Body of pancreas (tissue), 4 donors: Measurements from ENCODE around the gene ASCC1. TPM values are rescaled to one million over a fixed set of nuclear protein-coding genes. Genes with fewer than 3 reads are reported as not detected.

Experiments
- ATAC-seq: fragments of 150-250 bp; one replicate; pipeline ENCODE4 v1.9.1; 2016
- DNase-seq, 4 donors: peaks; one replicate each; pipeline ENCODE4 v3.0.0-alpha.2; 2019
- H3K27ac ChIP-seq, 4 donors: fragments of 200-600 bp; sonication (generic); 1 replicate in 3 of 4; 2 replicates in 1 of 4; pipeline versions ENCODE4 v1.5.1 to v1.6.1; 2016 to 2019; ENCODE audit warnings: mild to moderate bottlenecking in 1 of 4, mixed read lengths in 1 of 4, moderate library complexity in 1 of 4
- H3K27me3 ChIP-seq, 2 donors: fragments of 200-600 bp; sonication (generic); one replicate each; pipeline ENCODE4 v1.6.0; 2016; ENCODE audit warnings: mild to moderate bottlenecking in 1 of 2
- H3K36me3 ChIP-seq, 2 donors: fragments of 200-600 bp; sonication (generic); replicated peaks in 1 of 2; 2 replicates each; pipeline ENCODE4 v1.5.1; 2016; ENCODE audit warnings: low read depth in 2 of 2; ENCODE audit not compliant: insufficient read depth in 1 of 2
- H3K4me1 ChIP-seq: fragments of 200-600 bp; sonication (generic); one replicate; pipeline ENCODE4 v1.6.0; 2016
- H3K4me3 ChIP-seq, 2 donors: fragments of 200-600 bp; sonication (generic); 1 replicate in 1 of 2; 2 replicates in 1 of 2; pipeline ENCODE4 v1.5.1; 2016 to 2019
- H3K9me3 ChIP-seq, 3 donors: fragments of 200-600 bp; sonication (generic); 1 replicate in 2 of 3; 2 replicates in 1 of 3; pipeline ENCODE4 v1.5.1; 2016
- CTCF ChIP-seq, 7 experiments: fragments of 450-650 bp in 4 of 7; fragments of 200-600 bp in 3 of 7; sonication (generic) in 3 of 7; IDR thresholded peaks; one replicate each; pipeline ENCODE4 v1.5.1; 2016 to 2019; ENCODE audit warnings: antibody characterized with exemption in 7 of 7
- POLR2A ChIP-seq, 3 donors: fragments of 450-650 bp; IDR thresholded peaks; one replicate each; pipeline ENCODE4 v1.6.1; 2016; ENCODE audit warnings: antibody characterized with exemption in 3 of 3, mild to moderate bottlenecking in 2 of 3
- WGBS, 2 donors: methylation state at CpG; one replicate each; pipeline ENCODE4 v1.1.5; 2017; 5-methylcytosine and 5-hydroxymethylcytosine counted together
- intact Hi-C: fragments of 100-400 bp; cut with DNase I; formaldehyde crosslinking; loops from one replicate; pipeline ENCODE4 v1.15.1; 2023
- total RNA-seq, 2 donors: library from RNA; depleted of rRNA; stranded (reverse); fragments of >200 nt; gene quantifications; one replicate each; pipeline ENCODE4 v1.1.0, GENCODE V29; 2016

Gene ASCC1
- total RNA-seq, 2 donors from 2014 or later: 16.1 to 17.1 TPM

GRCh38 chr10:72238392-72239175 is 22.5 kb upstream of the ASCC1 start:
- H3K9me3 ChIP-seq: no peaks in the 10 kb centered on the region
- H3K4me1 ChIP-seq: peaks cover 77% of the 10 kb centered on the region
- peak; percentile 86 for ATAC-seq
- TF ChIP-seq CTCF (IDR thresholded peaks at IDR 0.05) (no peak), POLR2A (IDR thresholded peaks at IDR 0.05) (peak in 2 of 3 donors; percentile 41)
- H3K36me3 ChIP-seq: peaks cover 0 to under 1% of the 10 kb centered on the region in 2 donors
- DNase-seq: peak; percentile 81 to 93 (median 82)
- 57 to 68% methylated on average over 11 to 13 of the region's 13 CpGs for whole genome bisulfite sequencing, 2 donors
- no peaks in the 10 kb centered on the region for H3K27me3 ChIP-seq
- H3K27ac ChIP-seq: peak overlapping the region; percentile 45 to 89 (median 85)
- H3K4me3 ChIP-seq: no peak overlapping the region
- intact Hi-C loops: no loop called here

GRCh38 chr10:72235544-72236279 is 19.6 kb upstream of the ASCC1 start:
- ATAC-seq: no peak
- intact Hi-C loops: no loop called here

GRCh38 chr10:72234560-72235095 is 18.6 kb upstream of the ASCC1 start:
- intact Hi-C loops: no loop called here
- Histone ChIP-seq H3K4me3 (no peak overlapping the region), H3K27ac (peak overlapping the region; percentile 84 to 91 (median 88)), H3K27me3 (no peaks in the 10 kb centered on the region), H3K4me1 (peaks cover 96% of the 10 kb centered on the region), H3K9me3 (no peaks in the 10 kb centered on the region), H3K36me3 (peaks cover 0 to 2% of the 10 kb centered on the region in 2 donors)
- peak; percentile 81 to 94 (median 89) for DNase-seq
- peak; percentile 76 for ATAC-seq
- 39 to 47% methylated on average over 6 of the region's 6 CpGs for WGBS, 2 donors
- TF ChIP-seq POLR2A (IDR thresholded peaks at IDR 0.05) (peak in 1 of 3 donors; percentile 5), CTCF (IDR thresholded peaks at IDR 0.05) (no peak)

More at GRCh38 chr10:72235544-72236279, 19.6 kb upstream of the ASCC1 start:
- peaks cover 0 to 2% of the 10 kb centered on the region in 2 donors for H3K36me3 ChIP-seq
- DNase-seq: no peak
- peak overlapping the region in 2 of 4 donors; percentile 33 to 91 for H3K27ac ChIP-seq
- no peak overlapping the region for H3K4me3 ChIP-seq
- no peak for TF ChIP-seq POLR2A (IDR thresholded peaks at IDR 0.05)
- no peak for TF ChIP-seq CTCF (IDR thresholded peaks at IDR 0.05)
- 92 to 93% methylated on average over 6 of the region's 6 CpGs for WGBS, 2 donors
- no peaks in the 10 kb centered on the region for H3K9me3 ChIP-seq
- H3K4me1 ChIP-seq: peaks cover 85% of the 10 kb centered on the region
- H3K27me3 ChIP-seq: no peaks in the 10 kb centered on the region

- peaks cover 0 to 2% of the 10 kb centered on the region in 2 donors for H3K36me3 ChIP-seq
Observed at GRCh38 chr10:72233621-72234020, 17.5 kb upstream of the ASCC1 start.

More at GRCh38 chr10:72233621-72234020, 17.5 kb upstream of the ASCC1 start:
- intact Hi-C loops: no loop called here
- ATAC-seq: no peak
- no peak for DNase-seq
- Histone ChIP-seq H3K27me3 (no peaks in the 10 kb centered on the region), H3K9me3 (no peaks in the 10 kb centered on the region), H3K4me1 (peaks cover 96% of the 10 kb centered on the region), H3K27ac (peak overlapping the region in 3 of 4 donors; percentile 88 to 91 (median 89)), H3K4me3 (no peak overlapping the region)
- no peak for TF ChIP-seq POLR2A (IDR thresholded peaks at IDR 0.05)
- no peak for TF ChIP-seq CTCF (IDR thresholded peaks at IDR 0.05)
